DMS79 treated with DMSO at 0.1 percent for 48 hours (cell line): ENCODE data around the gene ADSS2.
A peak's percentile ranks its signal among the peaks of the same experiment; 100 is the strongest.

Experiments used
- DNase-seq: peaks from one replicate; lab custom pipeline; 2025; lab: John Stamatoyannopoulos, UW

Gene ADSS2

GRCh38 chr1:244445320-244446181 is 6.2 kb downstream of the ADSS2 start:
- DNase-seq = no peak

GRCh38 chr1:244444854-244445253 is 6.9 kb downstream of the ADSS2 start:
- DNase-seq = peak; percentile 4

GRCh38 chr1:244442850-244443249 is 8.9 kb downstream of the ADSS2 start:
- no peak for DNase-seq

- DNase-seq = no peak
Observed at GRCh38 chr1:244439391-244440032, 12.2 kb downstream of the ADSS2 start.

GRCh38 chr1:244437086-244437468 is 14.6 kb downstream of the ADSS2 start:
- DNase-seq = no peak

GRCh38 chr1:244436336-244437085 is 15.2 kb downstream of the ADSS2 start:
- no peak for DNase-seq

GRCh38 chr1:244435562-244436205 is 16.0 kb downstream of the ADSS2 start:
- DNase-seq = no peak

GRCh38 chr1:244431166-244431565 is 20.5 kb downstream of the ADSS2 start:
- DNase-seq = no peak

GRCh38 chr1:244429818-244430217 is 21.9 kb downstream of the ADSS2 start:
- no peak for DNase-seq

- DNase-seq = no peak
Observed at GRCh38 chr1:244427647-244428046, 24.1 kb downstream of the ADSS2 start.

- DNase-seq = no peak
Observed at GRCh38 chr1:244424649-244425334, 26.9 kb downstream of the ADSS2 start.

- DNase-seq = no peak
Observed at GRCh38 chr1:244422174-244422573, 29.5 kb downstream of the ADSS2 start.

GRCh38 chr1:244419024-244419423 is 32.7 kb downstream of the ADSS2 start:
- DNase-seq = no peak

GRCh38 chr1:244414543-244414942 is 37.2 kb downstream of the ADSS2 start:
- no peak for DNase-seq

GRCh38 chr1:244413736-244414135 is 38.0 kb downstream of the ADSS2 start:
- DNase-seq = no peak

GRCh38 chr1:244412176-244412575 is 39.5 kb downstream of the ADSS2 start:
- DNase-seq = no peak

- no peak for DNase-seq
Observed at GRCh38 chr1:244409701-244410100, 42.0 kb downstream of the ADSS2 start.

GRCh38 chr1:244406337-244406736 is 45.4 kb downstream of the ADSS2 start:
- no peak for DNase-seq

- DNase-seq = no peak
Observed at GRCh38 chr1:244405856-244406255, 45.9 kb downstream of the ADSS2 start.

GRCh38 chr1:244403431-244403830 is 48.3 kb downstream of the ADSS2 start:
- DNase-seq = no peak

- no peak for DNase-seq
Observed at GRCh38 chr1:244400974-244401373, 50.7 kb downstream of the ADSS2 start.

GRCh38 chr1:244397131-244397530 is 54.6 kb downstream of the ADSS2 start:
- DNase-seq = no peak
